GM19468 (cell line): ENCODE data around the gene NBPF3.
"Not testable (repeated sequence)": the region's sequence is repeated elsewhere in the genome, so short reads cannot be mapped to it uniquely, and the experiment has no call there.

Source experiments
- ATAC-seq: cut with Tn5 transposase; IDR thresholded peaks from one replicate; pipeline ENCODE4 v1.9.1; 2021; ENCODE audit warnings: mild to moderate bottlenecking, moderate library complexity, moderate number of reproducible peaks; ENCODE audit not compliant: unreplicated experiment; ENCODE audit errors: extremely low read depth

The NBPF3 gene

DNA sequence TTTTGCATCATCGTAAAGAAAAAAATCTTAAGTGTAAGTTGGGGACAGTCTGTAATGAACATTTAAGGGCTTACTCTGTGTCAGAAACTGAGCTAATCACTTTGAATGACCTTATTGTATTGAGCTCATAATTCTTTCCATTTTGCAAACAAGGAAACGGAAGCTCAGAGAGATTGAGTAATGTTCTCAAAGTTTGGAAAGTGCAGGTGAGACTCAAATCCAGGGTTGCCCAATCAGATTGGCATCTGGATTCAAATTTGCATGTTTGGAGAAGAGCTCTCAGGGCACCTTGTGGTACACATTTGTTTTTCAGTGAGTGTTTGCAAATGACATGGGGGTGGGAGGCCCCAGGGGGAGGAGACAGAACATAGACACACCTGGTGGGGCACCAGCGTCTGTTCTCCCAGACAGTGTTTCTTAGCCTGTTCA is 77.2 kb downstream of the NBPF3 start:
- no peak for ATAC-seq

DNA sequence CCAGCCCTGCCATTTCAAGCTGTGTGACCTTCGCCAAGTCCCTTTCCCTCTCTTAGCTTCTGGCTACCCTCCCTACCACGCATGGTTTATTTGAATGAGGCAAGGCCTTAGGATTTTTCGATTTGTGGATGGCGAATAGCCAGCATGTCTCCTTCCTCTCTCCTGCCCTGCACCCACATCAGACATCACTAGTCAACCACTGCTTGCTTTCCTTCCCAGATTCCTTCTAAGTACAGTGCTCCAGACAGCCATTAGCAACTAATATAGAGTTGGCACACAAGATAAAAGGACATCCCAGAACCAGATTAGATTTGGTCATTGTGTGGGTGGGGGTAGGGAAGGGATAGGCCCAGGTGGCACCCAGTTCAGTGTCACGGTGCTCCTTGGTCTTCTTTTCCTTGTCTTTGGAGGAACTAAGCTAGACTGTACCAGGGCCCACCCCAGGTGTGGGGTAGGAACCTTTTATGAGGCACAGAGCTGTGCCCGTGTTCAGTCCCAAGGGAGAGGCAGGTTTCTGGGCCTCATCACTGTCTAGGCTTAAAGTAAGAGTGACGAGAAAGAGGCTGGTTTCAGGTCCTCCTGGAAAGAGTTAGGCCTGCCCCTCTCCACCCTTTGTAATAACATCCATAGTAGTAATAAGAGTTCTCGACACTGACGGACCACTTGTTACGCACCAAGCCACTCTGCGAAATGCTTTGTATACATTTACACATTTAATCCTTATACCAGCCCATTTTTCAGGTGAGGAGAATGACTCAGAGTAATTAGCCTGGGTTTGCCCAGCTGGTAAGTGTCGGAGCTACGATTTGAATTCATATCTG is 77.9 kb downstream of the NBPF3 start:
- ATAC-seq = no peak

DNA sequence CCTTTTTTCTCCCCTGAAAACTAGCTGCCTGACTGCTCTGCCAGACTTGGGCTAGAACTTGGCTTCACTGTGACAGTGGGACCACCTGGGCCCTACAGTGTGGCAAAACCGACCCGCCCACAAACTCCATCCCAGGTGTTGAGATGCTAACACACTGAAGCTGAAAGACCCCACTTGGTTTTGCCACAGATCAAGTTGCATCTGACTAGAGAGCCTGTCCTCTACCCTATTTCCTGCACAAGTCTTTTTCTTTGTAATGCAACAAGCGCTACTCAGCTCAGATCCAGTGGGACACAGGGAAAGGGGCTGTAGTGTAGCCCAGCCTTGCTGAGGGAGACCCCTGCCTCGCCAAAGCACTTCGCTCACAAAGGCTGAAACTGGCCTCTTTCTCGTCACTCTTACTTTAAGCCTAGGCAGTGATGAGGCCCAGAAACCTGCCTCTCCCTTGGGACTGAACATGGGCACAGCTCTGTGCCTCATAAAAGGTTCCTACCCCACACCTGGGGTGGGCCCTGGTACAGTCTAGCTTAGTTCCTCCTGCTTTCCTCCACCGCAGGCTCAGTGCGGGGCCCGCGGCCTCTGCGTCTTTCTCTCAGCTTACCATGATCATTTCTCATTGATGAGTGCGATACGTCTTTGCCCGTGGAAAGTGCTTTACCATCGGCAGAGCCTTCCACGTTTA is 79.0 kb downstream of the NBPF3 start:
- ATAC-seq = no peak

DNA sequence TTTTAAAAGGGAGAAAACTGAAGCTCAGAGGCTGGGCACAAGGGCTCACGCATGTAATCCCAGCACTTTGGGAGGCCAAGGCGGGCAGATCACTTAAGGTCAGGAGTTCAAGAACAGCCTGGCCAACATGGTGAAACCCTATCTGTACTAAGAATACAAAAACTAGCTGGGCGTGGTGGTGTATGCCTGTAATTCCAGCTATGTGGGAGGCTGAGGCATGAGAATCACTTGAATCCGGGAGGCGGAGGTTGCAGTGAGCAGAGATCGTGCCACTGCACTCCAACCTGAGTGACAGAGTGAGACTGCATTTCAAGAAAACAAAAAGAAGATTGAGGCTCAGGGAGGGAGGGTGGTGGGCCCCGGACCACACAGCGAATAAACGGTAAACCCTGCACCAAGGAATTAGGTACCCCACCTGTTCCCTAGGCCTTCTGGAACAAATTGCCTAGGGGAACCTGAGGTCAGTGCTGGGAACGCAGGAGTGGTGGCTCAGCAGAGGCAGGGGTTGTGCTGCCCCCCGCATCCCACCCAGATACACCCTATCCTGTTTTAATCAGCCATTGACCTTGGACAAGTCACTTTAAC is 79.6 kb downstream of the NBPF3 start:
- ATAC-seq = not testable (repeated sequence)

DNA sequence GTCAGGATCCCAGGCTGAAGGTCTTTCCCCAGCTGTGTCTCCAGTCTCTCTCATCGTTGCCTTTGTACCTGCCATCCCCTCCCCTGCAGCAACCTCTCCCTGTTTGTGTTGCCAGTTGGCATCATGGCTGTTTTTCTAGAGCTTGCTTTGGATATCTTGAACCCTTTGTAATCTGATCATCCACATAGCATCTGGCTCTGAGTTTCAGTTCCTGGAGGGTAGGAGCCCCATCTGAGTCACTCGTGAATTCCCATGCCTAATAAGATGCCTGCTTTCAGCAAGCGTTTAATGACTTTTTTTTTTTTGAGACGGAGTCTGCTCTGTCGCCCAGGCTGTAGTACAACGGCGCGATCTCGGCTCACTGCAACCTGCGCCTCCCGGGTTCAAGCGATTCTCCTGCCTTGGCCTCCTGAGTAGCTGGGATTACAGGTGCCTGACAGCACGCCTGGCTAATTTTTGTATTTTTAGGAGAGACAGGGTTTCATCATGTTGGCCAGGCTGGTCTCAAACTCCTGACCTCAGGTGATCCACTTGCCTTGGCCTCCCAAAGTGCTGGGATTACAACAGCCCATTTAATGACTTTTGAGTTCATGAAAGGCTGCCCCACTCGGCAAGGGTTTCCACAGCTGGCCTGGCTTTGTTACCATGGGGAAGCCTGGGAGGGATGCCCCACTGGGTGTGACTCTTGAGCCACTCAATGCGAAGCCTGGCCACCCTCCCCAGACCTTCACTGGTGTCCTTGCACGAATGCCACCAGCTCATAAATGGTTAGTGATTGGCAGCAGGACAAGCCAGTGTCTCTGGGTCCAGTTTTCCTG is 81.2 kb downstream of the NBPF3 start:
- no peak for ATAC-seq

DNA sequence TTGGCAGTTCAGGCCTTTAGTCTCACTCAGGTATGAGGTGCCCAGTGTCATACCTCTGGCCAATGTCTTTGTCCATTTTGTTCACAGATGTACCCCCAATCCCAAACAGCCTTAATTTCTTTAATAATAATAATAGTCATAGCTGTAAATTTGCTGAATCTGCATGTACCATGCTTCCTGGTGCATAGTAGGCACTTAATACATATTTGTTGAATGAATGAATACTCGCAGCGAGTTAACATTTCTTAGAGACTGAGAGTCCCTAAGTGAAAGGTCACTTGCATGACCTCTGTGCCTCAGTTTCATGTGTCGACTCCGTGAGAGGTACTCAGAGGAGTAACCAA is 81.8 kb downstream of the NBPF3 start:
- ATAC-seq = no peak

DNA sequence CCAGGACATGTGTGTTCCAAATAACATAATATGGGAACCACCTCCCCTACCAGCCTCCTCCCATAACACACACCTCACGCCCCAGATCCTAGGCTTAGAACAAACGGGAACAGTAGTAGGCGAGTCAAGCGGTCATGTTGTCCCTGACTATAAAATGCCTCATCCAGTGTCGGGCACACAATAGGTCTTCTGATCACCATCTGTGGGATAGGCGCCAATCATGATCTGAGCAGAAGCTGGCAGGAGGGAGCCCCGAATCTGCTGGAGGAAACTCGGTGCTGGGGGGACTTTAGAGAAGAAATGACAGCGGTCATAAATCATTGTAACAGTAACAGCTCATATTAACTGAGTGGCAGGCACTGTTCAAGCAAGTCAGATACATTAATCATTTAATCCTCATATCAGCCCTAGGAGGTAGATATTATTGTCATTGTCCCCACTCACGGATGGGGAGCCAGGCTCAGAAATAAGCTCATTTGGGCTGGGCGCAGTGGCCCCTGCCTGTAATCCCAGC is 82.6 kb downstream of the NBPF3 start:
- ATAC-seq = no peak

DNA sequence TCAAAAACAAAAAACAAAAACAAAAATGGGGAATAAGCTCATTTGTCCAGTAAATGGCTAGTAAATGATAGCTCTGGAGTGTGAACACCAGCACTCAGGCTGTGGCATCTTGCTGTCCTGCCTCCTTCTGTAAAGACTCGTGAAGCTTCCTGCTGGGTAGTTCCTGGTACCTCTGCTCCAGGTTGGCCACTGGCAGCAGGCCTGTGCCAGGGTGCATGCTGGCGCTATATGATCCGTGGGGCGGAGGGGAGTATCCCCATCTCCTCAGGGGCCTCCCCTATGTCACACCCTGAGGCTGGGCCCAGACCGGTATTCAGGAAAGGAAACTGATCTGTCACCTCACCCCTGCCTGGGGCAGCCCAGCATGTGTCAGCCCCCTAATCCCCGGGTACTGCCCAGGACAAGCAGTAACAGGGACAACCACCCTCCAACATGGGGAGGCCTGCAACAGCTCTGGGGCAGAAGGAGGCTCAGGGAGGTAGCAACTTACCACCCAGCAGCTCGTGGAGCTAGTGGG is 83.4 kb downstream of the NBPF3 start:
- no peak for ATAC-seq

DNA sequence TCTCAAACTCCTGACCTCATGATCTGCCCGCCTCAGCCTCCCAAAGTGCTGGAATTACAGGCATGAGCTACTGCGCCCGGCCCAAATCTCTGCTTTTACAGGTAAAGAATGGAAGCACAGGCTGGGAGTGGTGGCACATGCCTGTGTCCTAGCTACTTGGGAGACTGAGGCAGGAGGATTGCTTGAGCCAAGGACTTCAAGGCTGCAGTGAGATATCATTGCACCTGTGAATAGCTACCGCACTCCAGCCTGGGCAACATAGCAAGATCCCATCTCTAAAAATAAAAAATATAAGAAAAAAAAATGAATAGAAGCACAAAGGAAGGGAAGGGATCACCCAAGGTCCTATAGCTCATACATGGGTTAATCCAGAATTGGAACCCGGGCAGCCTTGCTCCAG is 84.3 kb downstream of the NBPF3 start:
- ATAC-seq = no peak

DNA sequence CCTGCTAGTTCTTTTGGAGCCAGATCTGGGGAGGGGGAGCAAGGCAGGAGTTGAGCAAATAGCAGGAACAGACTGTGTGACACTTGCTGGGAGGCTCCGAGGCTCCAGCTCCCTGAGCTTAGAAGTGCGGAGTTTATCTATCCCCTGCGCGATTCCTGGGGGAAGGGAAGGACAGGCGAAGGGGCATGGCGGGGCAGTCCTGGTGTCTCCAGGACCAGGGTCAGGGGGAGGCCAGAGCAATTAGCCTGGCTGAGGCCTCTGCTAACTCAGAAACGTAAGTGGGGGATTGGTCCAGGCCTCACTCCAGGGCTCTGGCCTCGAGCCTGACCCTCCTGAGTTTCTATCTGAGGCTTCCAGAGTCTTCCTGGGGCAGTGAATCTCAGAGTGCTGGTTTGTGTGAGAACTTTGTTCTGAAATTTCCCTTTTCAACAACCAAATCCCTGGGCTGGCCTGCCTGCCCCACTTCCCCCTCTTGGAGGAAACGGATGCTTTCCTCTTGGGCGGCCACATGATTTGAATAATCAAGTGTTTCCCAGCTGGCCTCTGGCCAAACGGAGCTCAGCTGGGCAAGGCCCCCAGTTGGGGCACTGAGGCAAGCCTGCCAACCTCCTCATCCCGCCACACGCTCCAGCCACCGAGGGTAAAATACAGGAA is 84.9 kb downstream of the NBPF3 start:
- no peak for ATAC-seq

DNA sequence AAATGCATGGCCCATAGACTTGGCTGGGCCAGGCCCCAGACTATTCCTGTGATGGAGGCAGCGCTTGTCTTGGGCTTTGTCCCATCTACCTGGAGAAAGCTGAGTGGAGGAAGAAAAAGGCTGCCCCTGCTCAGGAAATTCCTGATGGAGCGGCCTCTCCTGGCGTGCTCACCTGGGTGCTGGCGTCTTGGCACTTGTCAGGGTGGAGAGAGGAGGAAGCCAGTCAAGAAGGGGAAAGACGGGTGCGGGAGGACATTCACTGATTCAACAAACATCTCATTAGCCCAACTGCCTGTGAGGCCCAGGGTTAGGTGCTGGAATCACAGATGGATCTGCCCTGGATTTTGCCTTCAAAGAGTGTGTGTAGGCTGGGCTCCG is 85.4 kb downstream of the NBPF3 start:
- ATAC-seq = no peak

DNA sequence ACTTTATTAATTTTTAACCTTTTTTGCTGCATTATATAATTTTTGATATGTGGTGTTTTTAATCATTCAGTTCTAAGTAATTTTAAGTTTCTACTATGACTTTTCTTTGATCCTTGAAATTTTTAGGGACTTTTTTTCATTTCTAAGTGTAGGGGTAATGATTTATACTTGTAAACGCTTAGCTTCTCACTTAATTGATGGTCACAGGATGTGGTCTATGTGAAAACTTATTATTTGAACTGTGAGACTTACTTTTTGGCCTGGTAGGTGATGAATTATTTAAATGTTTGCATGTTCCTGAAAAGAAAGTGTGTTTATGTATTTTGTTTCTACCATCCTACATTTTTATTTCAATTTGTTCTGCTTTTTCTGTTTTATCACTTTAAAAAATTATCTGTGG is 86.5 kb downstream of the NBPF3 start:
- ATAC-seq = no peak

DNA sequence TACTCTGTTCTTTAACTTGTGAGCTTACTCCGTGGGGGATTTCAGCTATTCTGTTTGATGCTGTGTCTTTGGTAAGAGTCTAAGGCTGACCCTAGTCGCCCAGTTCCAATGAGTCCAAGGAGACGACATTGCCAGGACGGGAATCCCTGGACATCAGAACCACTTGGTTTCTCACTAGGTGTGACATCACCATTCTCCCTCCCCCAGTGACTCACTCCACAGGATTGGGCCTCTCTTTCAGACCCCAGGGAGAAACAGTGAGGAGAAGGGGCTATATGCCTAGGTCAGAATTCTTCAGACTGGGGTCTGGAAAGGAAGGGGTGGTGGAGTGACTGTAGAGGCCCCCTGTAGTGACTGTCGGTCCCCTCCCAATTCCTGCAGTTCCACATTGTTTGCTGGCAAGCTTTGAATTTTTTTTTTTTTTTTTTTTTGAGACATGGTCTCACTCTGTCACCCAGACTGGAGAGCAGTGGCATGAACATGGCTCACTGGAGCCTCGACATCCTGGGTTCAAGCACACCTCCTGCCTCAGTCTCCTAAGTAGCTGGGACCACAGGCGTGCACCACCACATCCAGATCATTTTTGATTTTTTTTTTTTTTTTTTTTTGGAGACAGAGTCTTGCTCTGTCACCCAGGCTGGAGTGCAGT is 90.6 kb downstream of the NBPF3 start:
- ATAC-seq = no peak

DNA sequence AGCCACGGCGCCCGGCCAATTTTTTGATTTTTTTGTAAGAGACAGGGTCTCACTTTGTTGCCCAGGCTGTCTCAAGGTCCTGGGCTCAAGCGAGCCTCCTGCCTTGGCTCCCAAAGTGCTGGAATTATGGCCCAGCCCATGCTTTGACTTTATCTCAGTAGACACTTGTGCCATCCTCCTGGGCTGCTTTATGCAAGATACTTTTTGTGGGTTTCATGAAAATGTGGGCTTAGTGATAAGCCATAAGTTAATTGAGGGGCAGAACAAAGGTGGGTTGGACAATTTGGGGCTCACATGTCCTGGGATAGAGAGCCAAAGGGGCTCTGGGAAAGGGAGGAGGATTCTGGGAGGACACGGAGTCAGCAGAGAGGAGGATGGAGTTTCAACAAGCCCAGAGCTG is 91.3 kb downstream of the NBPF3 start:
- no peak for ATAC-seq

DNA sequence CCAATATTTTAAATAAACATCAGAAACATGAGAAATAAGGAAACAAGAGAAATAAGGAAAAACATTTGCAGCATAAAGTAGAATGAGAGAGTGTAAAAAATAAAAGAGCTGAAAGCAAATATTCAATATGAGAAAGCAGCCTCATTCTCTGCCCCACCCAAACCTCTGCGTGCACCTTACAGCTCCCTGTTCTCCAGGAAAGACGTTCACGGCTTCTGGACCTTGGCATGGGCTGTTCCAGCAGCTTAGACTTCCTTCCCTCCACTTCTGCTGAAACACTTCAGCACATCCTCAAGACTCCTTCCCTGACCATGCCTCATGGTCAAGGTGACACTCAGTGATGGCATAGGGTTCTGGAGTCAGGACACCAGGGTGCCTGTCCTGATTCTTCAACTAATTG is 92.6 kb downstream of the NBPF3 start:
- no peak for ATAC-seq

DNA sequence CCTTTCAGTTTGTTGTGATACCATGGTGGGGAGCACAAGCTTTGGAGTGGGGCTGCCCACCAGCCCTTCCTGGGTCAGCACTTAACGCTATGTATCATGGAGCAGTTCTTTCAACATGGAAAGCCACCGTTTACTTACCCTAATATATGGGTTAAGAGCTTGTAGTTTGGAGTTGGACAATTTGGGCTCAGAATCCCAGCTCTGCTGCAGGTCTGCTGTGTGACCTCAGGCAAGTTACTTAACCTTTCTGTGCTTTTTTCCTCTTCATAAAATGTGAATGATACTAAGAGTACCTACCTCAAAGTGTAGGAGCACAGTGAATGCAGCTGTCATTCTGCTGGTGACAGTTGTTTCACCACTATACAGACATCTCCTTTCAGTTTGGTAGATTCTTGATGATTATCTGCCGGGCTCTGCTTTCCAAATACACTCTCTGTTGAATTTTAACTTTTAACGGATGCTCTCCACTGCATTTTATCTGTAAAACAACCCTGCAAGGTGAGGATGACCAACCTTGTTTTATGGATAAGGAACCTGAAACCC is 93.1 kb downstream of the NBPF3 start:
- no peak for ATAC-seq

DNA sequence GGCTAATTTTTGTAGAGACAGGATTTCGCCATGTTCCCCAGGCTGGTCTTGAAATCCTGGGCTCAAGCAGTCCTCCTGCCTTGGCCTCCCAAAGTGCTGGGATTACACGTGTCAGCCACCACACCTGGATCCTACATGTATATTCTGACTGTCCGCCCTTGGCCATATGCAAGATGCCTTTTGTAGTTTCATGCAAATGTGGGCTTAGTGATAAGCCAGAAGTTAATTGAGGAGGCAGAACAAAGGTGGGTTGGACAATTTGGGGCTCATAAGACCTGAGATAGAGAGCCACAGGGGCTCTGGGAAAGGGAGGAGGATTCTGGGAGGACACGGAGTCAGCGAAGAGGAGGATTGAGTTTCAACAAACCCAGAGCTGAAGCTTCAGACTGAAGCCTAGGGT is 94.2 kb downstream of the NBPF3 start:
- ATAC-seq = no peak
